ENCODE measurements around the gene BCKDHB. TPM values are rescaled to one million over a fixed set of nuclear protein-coding genes. Genes with fewer than 3 reads are reported as not detected.

BCKDHB gene
- total and polyA plus RNA-seq, 12 donors: 6.4 to 33.9 (median 18.9) TPM

GRCh38 chr6:80165819-80166218 is 59.3 kb downstream of the BCKDHB start:
- no peak overlapping the region for H3K4me3 ChIP-seq
- no peak for DNase-seq
- no peak for TF ChIP-seq POLR2A (IDR thresholded peaks at IDR 0.05)
- TF ChIP-seq, protein P1, sequence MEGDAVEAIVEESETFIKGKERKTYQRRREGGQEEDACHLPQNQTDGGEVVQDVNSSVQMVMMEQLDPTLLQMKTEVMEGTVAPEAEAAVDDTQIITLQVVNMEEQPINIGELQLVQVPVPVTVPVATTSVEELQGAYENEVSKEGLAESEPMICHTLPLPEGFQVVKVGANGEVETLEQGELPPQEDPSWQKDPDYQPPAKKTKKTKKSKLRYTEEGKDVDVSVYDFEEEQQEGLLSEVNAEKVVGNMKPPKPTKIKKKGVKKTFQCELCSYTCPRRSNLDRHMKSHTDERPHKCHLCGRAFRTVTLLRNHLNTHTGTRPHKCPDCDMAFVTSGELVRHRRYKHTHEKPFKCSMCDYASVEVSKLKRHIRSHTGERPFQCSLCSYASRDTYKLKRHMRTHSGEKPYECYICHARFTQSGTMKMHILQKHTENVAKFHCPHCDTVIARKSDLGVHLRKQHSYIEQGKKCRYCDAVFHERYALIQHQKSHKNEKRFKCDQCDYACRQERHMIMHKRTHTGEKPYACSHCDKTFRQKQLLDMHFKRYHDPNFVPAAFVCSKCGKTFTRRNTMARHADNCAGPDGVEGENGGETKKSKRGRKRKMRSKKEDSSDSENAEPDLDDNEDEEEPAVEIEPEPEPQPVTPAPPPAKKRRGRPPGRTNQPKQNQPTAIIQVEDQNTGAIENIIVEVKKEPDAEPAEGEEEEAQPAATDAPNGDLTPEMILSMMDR (IDR thresholded peaks at IDR 0.05): no peak
- no peaks in the 10 kb centered on the region for H3K27me3 ChIP-seq
- H3K4me1 ChIP-seq (replicated peaks in 1 of 2): no peaks in the 10 kb centered on the region
- WGBS, 4 donors: 92 to 100% (median 97%) methylated on average over 1 of the region's 1 CpG
- H3K36me3 ChIP-seq (replicated peaks in 1 of 2): no peaks in the 10 kb centered on the region
- intact Hi-C loops (cut with DNase I): no loop called here
- H3K27ac ChIP-seq: no peak overlapping the region
- H3K9me3 ChIP-seq (replicated peaks in 1 of 3): no peaks in the 10 kb centered on the region

DNA sequence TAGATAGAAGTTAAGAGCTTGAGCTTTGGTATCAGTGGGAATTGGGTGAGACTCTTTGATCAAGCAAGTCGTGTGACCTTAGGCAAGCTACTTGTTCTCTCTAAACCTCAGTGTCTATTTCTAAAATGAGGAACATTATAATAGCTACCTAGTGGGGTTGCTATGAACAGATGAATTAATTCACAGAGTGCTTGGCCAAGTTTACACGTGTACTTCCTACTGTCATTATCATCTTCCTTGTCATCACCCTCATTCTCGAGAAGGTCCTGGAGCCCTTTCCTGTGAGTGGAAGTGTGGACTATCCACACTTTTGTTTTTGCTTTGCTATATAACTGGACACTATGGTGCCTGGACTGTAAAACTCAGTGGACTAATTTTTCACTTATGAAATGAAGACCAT is 64.0 kb downstream of the BCKDHB start:
- 70 to 86% (median 83%) methylated on average over 3 of the region's 3 CpGs for WGBS, 4 donors

DNA sequence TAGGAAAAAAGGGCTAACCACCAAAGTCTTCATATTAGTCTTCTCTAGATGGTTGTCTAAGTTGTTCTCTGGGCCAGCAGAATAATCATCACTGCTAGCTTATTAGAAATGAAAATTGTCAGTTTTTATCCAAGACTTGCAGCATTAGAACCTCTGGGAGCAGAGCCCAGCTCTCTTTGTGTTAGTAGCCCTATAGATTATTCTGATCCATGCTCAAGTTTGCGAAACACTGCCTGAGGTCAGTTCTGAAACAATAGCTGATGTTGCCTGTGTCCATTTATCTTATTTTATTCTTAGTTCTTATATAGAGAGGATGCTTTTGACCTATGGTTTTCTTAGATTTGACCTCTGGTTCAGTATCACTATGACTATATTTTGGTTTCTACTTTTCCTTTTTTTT is 66.9 kb downstream of the BCKDHB start:
- no peak for DNase-seq

More for the DNA sequence above, 64.0 kb downstream of the BCKDHB start:
- DNase-seq: no peak
- H3K4me1 ChIP-seq (replicated peaks in 1 of 2): no peaks in the 10 kb centered on the region
- H3K36me3 ChIP-seq (replicated peaks in 1 of 2): no peaks in the 10 kb centered on the region
- no peaks in the 10 kb centered on the region for H3K9me3 ChIP-seq (replicated peaks in 1 of 3)
- TF ChIP-seq POLR2A (IDR thresholded peaks at IDR 0.05): no peak
- TF ChIP-seq, protein P1 (IDR thresholded peaks at IDR 0.05): no peak
- H3K4me3 ChIP-seq: no peak overlapping the region
- no peak overlapping the region for H3K27ac ChIP-seq
- no peaks in the 10 kb centered on the region for H3K27me3 ChIP-seq
- intact Hi-C loops (cut with DNase I): no loop called here

DNA sequence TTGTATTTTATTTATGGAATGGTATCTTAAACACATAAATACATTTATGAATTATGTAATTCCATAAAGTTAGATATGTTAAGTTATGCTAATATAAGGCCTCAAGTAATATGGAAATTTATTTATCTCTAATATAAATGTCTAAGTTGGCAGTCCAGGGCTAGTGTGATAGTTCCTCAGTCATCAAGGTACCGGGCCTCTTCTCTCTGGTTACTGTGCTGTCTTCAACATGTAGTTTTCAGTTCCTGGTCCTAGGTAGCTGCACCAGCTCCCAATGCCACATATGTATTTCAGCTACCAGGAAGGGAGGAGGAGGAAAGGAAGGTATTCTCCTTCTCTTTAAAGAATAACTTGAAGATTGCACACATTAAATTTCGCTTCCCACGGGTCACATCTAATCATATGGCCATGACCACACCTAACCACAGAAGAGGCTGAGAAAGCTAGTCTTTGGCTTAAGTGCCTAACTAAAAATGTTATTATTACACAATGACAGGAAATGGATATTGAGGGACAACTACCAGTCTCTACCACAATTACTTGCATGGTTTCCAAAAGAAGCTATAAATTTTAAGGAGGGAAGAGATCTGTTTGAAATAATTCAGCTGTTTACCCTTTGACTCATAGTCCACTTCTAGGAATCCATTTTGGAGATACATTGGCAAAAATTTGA is 68.6 kb downstream of the BCKDHB start:
- intact Hi-C loops (cut with DNase I): no loop called here
- DNase-seq: no peak
- WGBS, 4 donors: 71 to 85% (median 81%) methylated on average over 3 of the region's 3 CpGs
- Histone ChIP-seq H3K27ac (no peak overlapping the region), H3K27me3 (no peaks in the 10 kb centered on the region), H3K9me3 (replicated peaks in 1 of 3) (no peaks in the 10 kb centered on the region), H3K36me3 (replicated peaks in 1 of 2) (no peaks in the 10 kb centered on the region), H3K4me1 (replicated peaks in 1 of 2) (no peaks in the 10 kb centered on the region), H3K4me3 (no peak overlapping the region)
- TF ChIP-seq POLR2A (IDR thresholded peaks at IDR 0.05): no peak
- TF ChIP-seq, protein P1 (IDR thresholded peaks at IDR 0.05): no peak

More for the DNA sequence above, 66.9 kb downstream of the BCKDHB start:
- no peaks in the 10 kb centered on the region for H3K4me1 ChIP-seq (replicated peaks in 1 of 2)
- TF ChIP-seq, protein P1 (IDR thresholded peaks at IDR 0.05): no peak
- no peak for TF ChIP-seq POLR2A (IDR thresholded peaks at IDR 0.05)
- intact Hi-C loops (cut with DNase I): no loop called here
- H3K36me3 ChIP-seq (replicated peaks in 1 of 2): no peaks in the 10 kb centered on the region
- no peaks in the 10 kb centered on the region for H3K9me3 ChIP-seq (replicated peaks in 1 of 3)
- H3K4me3 ChIP-seq: no peak overlapping the region
- no peaks in the 10 kb centered on the region for H3K27me3 ChIP-seq
- WGBS, 4 donors: 95 to 100% (median 98%) methylated on average over 1 of the region's 1 CpG
- no peak overlapping the region for H3K27ac ChIP-seq
